Suprapubic skin (tissue), 3 donors: ENCODE measurements around the gene DRC7.

Source experiments
- EP300 ChIP-seq: sonication (generic); formaldehyde crosslinking; IDR thresholded peaks from one replicate; pipeline ENCODE4 v1.6.1; 2017; ENCODE audit warnings: antibody characterized with exemption
- POLR2A ChIP-seq, 2 donors: fragments of 450-650 bp; IDR thresholded peaks; one replicate each; pipeline ENCODE4 v1.6.1; 2017; ENCODE audit warnings: antibody characterized with exemption in 2 of 2, mild to moderate bottlenecking in 2 of 2, moderate library complexity in 2 of 2
- TF ChIP-seq, protein P1 (sequence below), 2 donors: fragments of 200-600 bp in 1 of 2; fragments of 450-650 bp in 1 of 2; sonication (generic) in 1 of 2; IDR thresholded peaks; one replicate each; pipeline ENCODE4 v1.5.1; 2016 to 2019; ENCODE audit warnings: antibody characterized with exemption in 2 of 2, mild to moderate bottlenecking in 1 of 2, moderate library complexity in 1 of 2

DNA sequence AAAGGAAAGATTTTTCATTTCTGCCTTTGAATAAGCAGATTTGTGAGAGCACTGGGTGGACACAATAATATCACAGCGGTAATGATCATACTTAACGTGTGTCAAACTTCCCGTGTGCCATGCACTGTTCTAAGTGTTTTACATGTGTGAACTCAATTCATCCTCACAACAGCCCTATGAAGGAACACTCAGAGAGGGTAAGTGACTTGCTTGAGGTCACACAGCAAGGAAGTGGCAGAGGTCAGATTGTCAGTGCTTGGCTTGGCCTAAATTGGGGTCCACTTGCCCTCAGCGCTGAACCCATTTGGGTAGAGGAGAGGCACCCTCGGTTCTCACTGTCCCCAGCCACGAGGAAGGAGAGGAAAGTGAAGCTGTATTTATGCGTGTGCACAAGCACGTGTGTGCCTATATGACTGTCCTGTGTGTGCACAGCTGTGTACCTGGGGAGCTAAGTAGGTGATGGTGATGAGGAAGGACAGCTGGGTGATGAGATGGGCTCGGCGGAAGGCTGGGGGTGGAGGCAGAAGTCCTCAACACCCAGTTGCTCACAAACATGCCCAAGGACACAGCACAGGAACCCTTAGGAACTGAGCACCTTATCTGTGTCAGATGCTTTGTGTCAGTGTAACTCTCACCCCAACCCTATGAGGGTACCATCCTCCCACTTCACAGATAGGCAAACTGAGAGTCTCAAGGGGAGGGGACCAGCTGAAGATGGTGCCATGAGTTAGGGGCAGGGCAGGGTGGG, 36.3 kb upstream of the DRC7 start:
- TF ChIP-seq EP300 (no peak), POLR2A (IDR thresholded peaks at IDR 0.05) (no peak)
- TF ChIP-seq, protein P1, sequence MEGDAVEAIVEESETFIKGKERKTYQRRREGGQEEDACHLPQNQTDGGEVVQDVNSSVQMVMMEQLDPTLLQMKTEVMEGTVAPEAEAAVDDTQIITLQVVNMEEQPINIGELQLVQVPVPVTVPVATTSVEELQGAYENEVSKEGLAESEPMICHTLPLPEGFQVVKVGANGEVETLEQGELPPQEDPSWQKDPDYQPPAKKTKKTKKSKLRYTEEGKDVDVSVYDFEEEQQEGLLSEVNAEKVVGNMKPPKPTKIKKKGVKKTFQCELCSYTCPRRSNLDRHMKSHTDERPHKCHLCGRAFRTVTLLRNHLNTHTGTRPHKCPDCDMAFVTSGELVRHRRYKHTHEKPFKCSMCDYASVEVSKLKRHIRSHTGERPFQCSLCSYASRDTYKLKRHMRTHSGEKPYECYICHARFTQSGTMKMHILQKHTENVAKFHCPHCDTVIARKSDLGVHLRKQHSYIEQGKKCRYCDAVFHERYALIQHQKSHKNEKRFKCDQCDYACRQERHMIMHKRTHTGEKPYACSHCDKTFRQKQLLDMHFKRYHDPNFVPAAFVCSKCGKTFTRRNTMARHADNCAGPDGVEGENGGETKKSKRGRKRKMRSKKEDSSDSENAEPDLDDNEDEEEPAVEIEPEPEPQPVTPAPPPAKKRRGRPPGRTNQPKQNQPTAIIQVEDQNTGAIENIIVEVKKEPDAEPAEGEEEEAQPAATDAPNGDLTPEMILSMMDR (IDR thresholded peaks at IDR 0.05): no peak
